ENCODE data around the gene SYT4.
"Not testable (repeated sequence)": the region's sequence is repeated elsewhere in the genome, so short reads cannot be mapped to it uniquely, and the experiment has no call there.

SYT4 gene

DNA sequence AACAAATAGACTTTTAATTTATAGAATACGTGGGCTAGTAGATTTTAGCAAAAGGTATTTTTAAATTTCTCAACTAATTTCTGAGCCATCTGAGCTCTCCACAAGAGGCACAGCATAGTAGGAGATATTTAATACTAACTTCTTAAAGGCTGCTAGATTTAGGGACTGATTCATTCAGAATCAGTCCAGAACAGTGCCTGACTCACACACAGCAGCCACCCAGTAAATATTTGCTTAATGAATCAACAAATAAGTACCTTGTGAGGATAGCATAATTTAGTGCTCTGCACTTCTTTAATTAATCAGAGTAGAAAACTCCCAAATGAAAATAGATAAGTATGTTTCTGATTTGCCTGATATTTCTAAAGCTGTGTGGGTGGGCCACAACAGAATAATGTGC is 35.6 kb upstream of the SYT4 start:
- Histone ChIP-seq H3K9me3 (ENCODE audit: control insufficient read depth, insufficient read depth, low read length) (no peaks in the 10 kb centered on the region), H3K4me1 (ENCODE audit: control insufficient read depth, low read length) (no peaks in the 10 kb centered on the region), H3K4me3 (ENCODE audit: low read length) (no peak overlapping the region), H3K27me3 (ENCODE audit: control insufficient read depth, low read length) (no peaks in the 10 kb centered on the region), H3K27ac (ENCODE audit: low read depth, low read length) (no peak overlapping the region), H3K79me2 (ENCODE audit: control insufficient read depth, low read length) (no peaks in the 10 kb centered on the region), H3F3A (ENCODE audit: control insufficient read depth, insufficient read depth) (no peaks in the 10 kb centered on the region), H3K9me2 (replicated peaks; ENCODE audit: control insufficient read depth, low read length) (no peaks in the 10 kb centered on the region), H4K20me1 (ENCODE audit: control insufficient read depth, insufficient read depth, low read depth, low read length) (no peaks in the 10 kb centered on the region), H3K36me3 (ENCODE audit: control insufficient read depth, low read length) (no peaks in the 10 kb centered on the region), H3K4me2 (ENCODE audit: low read length) (no peak overlapping the region)
- TF ChIP-seq EZH2phosphoT487 (IDR thresholded peaks at IDR 0.05; ENCODE audit: borderline replicate concordance, low read length), result no peak
- TF ChIP-seq, protein P1, sequence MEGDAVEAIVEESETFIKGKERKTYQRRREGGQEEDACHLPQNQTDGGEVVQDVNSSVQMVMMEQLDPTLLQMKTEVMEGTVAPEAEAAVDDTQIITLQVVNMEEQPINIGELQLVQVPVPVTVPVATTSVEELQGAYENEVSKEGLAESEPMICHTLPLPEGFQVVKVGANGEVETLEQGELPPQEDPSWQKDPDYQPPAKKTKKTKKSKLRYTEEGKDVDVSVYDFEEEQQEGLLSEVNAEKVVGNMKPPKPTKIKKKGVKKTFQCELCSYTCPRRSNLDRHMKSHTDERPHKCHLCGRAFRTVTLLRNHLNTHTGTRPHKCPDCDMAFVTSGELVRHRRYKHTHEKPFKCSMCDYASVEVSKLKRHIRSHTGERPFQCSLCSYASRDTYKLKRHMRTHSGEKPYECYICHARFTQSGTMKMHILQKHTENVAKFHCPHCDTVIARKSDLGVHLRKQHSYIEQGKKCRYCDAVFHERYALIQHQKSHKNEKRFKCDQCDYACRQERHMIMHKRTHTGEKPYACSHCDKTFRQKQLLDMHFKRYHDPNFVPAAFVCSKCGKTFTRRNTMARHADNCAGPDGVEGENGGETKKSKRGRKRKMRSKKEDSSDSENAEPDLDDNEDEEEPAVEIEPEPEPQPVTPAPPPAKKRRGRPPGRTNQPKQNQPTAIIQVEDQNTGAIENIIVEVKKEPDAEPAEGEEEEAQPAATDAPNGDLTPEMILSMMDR (IDR thresholded peaks at IDR 0.05; ENCODE audit: low read depth, low read length, poor library complexity, severe bottlenecking), result no peak

DNA sequence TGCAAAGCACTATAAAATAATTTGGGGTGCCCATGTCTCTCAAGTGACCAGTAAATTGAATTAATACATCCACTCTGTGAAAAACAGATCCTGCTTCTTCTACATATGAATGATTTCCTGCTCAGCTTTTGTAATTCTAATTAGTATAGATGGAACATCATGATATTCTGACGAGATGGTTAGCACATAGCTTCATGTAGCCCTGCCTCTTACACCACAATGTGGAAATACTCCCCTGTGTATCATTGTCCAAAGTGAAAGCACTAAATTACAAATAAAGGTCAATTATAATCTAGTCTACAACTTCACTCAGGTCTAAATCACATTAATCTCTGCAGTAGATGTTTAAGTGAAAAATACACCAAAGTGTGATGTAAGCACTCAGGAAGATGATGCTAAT is 32.9 kb upstream of the SYT4 start:
- no peaks in the 10 kb centered on the region for H4K20me1 ChIP-seq (ENCODE audit: control insufficient read depth, insufficient read depth, low read depth, low read length)
- H3K4me2 ChIP-seq (ENCODE audit: low read length), result no peak overlapping the region
- no peak overlapping the region for H3K4me3 ChIP-seq (ENCODE audit: low read length)
- H3K36me3 ChIP-seq (ENCODE audit: control insufficient read depth, low read length), result no peaks in the 10 kb centered on the region
- H3K27me3 ChIP-seq (ENCODE audit: control insufficient read depth, low read length), result no peaks in the 10 kb centered on the region
- TF ChIP-seq, protein P1 (IDR thresholded peaks at IDR 0.05; ENCODE audit: low read depth, low read length, poor library complexity, severe bottlenecking), result no peak
- no peak for TF ChIP-seq EZH2phosphoT487 (IDR thresholded peaks at IDR 0.05; ENCODE audit: borderline replicate concordance, low read length)
- no peak overlapping the region for H3K27ac ChIP-seq (ENCODE audit: low read depth, low read length)
- no peaks in the 10 kb centered on the region for H3K79me2 ChIP-seq (ENCODE audit: control insufficient read depth, low read length)
- no peaks in the 10 kb centered on the region for H3K4me1 ChIP-seq (ENCODE audit: control insufficient read depth, low read length)
- H3K9me2 ChIP-seq (replicated peaks; ENCODE audit: control insufficient read depth, low read length), result no peaks in the 10 kb centered on the region
- no peaks in the 10 kb centered on the region for H3F3A ChIP-seq (ENCODE audit: control insufficient read depth, insufficient read depth)
- H3K9me3 ChIP-seq (ENCODE audit: control insufficient read depth, insufficient read depth, low read length), result no peaks in the 10 kb centered on the region

GRCh38 chr18:43303376-43303775 is 26.1 kb upstream of the SYT4 start:
- no peaks in the 10 kb centered on the region for H3K9me2 ChIP-seq (replicated peaks; ENCODE audit: control insufficient read depth, low read length)
- H3K9me3 ChIP-seq (ENCODE audit: control insufficient read depth, insufficient read depth, low read length), result no peaks in the 10 kb centered on the region
- TF ChIP-seq, protein P1 (IDR thresholded peaks at IDR 0.05; ENCODE audit: low read depth, low read length, poor library complexity, severe bottlenecking), result no peak
- TF ChIP-seq EZH2phosphoT487 (IDR thresholded peaks at IDR 0.05; ENCODE audit: borderline replicate concordance, low read length), result no peak
- H3K79me2 ChIP-seq (ENCODE audit: control insufficient read depth, low read length), result no peaks in the 10 kb centered on the region
- no peak overlapping the region for H3K4me3 ChIP-seq (ENCODE audit: low read length)
- no peaks in the 10 kb centered on the region for H3F3A ChIP-seq (ENCODE audit: control insufficient read depth, insufficient read depth)
- H3K4me1 ChIP-seq (ENCODE audit: control insufficient read depth, low read length), result no peaks in the 10 kb centered on the region
- H4K20me1 ChIP-seq (ENCODE audit: control insufficient read depth, insufficient read depth, low read depth, low read length), result no peaks in the 10 kb centered on the region
- H3K36me3 ChIP-seq (ENCODE audit: control insufficient read depth, low read length), result no peaks in the 10 kb centered on the region
- no peak overlapping the region for H3K27ac ChIP-seq (ENCODE audit: low read depth, low read length)
- H3K4me2 ChIP-seq (ENCODE audit: low read length), result no peak overlapping the region
- no peaks in the 10 kb centered on the region for H3K27me3 ChIP-seq (ENCODE audit: control insufficient read depth, low read length)

DNA sequence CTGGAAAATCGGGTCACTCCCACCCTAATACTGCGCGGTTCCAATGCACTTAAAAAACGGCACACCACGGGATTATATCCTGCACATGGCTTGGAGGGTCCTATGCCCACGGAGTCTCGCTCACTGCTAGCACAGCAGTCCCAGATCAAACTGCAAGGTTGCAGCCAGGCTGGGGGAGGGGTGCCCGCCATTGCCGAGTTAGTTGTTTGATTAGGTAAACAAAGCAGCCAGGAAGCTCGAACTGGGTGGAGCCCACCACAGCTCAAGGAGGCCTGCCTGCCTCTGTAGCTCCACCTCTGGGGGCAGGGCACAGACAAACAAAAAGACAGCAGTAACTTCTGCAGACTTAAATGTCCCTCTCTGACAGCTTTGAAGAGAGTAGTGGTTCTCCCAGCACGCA is 8.9 kb upstream of the SYT4 start:
- not testable (repeated sequence) for H3F3A ChIP-seq (ENCODE audit: control insufficient read depth, insufficient read depth); H3K4me3 ChIP-seq (ENCODE audit: low read length); H3K36me3 ChIP-seq (ENCODE audit: control insufficient read depth, low read length); H3K4me2 ChIP-seq (ENCODE audit: low read length); H3K9me3 ChIP-seq (ENCODE audit: control insufficient read depth, insufficient read depth, low read length); H3K27ac ChIP-seq (ENCODE audit: low read depth, low read length); H4K20me1 ChIP-seq (ENCODE audit: control insufficient read depth, insufficient read depth, low read depth, low read length); H3K4me1 ChIP-seq (ENCODE audit: control insufficient read depth, low read length); H3K27me3 ChIP-seq (ENCODE audit: control insufficient read depth, low read length); H3K9me2 ChIP-seq (replicated peaks; ENCODE audit: control insufficient read depth, low read length); H3K79me2 ChIP-seq (ENCODE audit: control insufficient read depth, low read length)
